GM12878 (cell line): ENCODE results near the gene ADGRL3. TPM values are rescaled to one million over a fixed set of nuclear protein-coding genes. Genes with fewer than 3 reads are reported as not detected.

Experiments used
- ATAC-seq: fragments of 200-7000 bp; cut with Tn5 transposase; 3 replicates; pipeline ENCODE4 v1.9.1; 2020; ENCODE audit warnings: mild to moderate bottlenecking, moderate library complexity
- BruUV-seq: library from RNA; stranded (reverse); fragments of 400-500 nt; replicated peaks from 2 replicates; lab custom pipeline; 2021; lab: Mats Ljungman, UMichigan
- CTCF ChIA-PET: fragments of 300-600 bp; sonication (Branson Sonifier 250); formaldehyde crosslinking; extraction: SDS; loops from one replicate; lab custom pipeline; 2021; ENCODE audit warnings: inconsistent platforms; lab: Yijun Ruan, JAX
- POLR2A ChIA-PET: fragments of 350-600 bp; formaldehyde crosslinking; extraction: SDS; loops from one replicate; lab custom pipeline; 2021; ENCODE audit warnings: inconsistent platforms; lab: Charles Lee
- RAD21 ChIA-PET: fragments of 300-600 bp; sonication (Branson Sonifier 250); formaldehyde crosslinking; loops from one replicate; lab custom pipeline; 2023; ENCODE audit warnings: antibody characterized with exemption; ENCODE audit not compliant: unreplicated experiment; lab: Charles Lee
- SMC1A ChIA-PET: fragments of 300-600 bp; sonication (Branson Sonifier 250); formaldehyde crosslinking; loops from one replicate; lab custom pipeline; 2023; ENCODE audit not compliant: unreplicated experiment, uncharacterized antibody; lab: Charles Lee
- DNase-seq: peaks from one replicate; pipeline ENCODE4 v3.0.0-alpha.2; 2011; ENCODE audit warnings: low read depth, low spot score
- FAIRE-seq: peaks from 3 replicates; lab custom pipeline; 2011; peaks lifted over from hg19 to GRCh38; lab: Jason Lieb, UNC
- H2AFZ ChIP-seq: 2 replicates; pipeline ENCODE4 v1.6.0; 2011; ENCODE audit warnings: low read depth, low read length, control low read depth; ENCODE audit not compliant: control insufficient read depth
- H3K27ac ChIP-seq: 2 replicates; pipeline ENCODE4 v1.5.1; 2011; ENCODE audit warnings: control low read depth; ENCODE audit not compliant: control insufficient read depth, insufficient read depth
- H3K27me3 ChIP-seq, 2 experiments: replicated peaks in 1 of 2; 2 replicates each; pipeline versions ENCODE4 v1.6.0 to v1.6.1; 2011; ENCODE audit warnings: low read length in 1 of 2; ENCODE audit not compliant: control insufficient read depth in 2 of 2, insufficient read depth in 2 of 2
- H3K36me3 ChIP-seq, 2 experiments: 2 replicates each; pipeline ENCODE4 v1.5.1; 2011; ENCODE audit warnings: low read length in 1 of 2; ENCODE audit not compliant: control insufficient read depth in 2 of 2, insufficient read depth in 2 of 2
- H3K4me1 ChIP-seq: 2 replicates; pipeline ENCODE4 v1.6.1; 2011; ENCODE audit warnings: mild to moderate bottlenecking, low read length, moderate library complexity, mixed read lengths; ENCODE audit not compliant: control insufficient read depth, insufficient read depth
- H3K4me2 ChIP-seq: 2 replicates; pipeline ENCODE4 v1.6.0; 2011; ENCODE audit warnings: control low read depth; ENCODE audit not compliant: control insufficient read depth, insufficient read depth
- H3K4me3 ChIP-seq: fragments of 200-600 bp; sonication (generic); 2 replicates; pipeline ENCODE4 v1.5.1; 2016
- H3K79me2 ChIP-seq: 2 replicates; pipeline ENCODE4 v1.6.0; 2011; ENCODE audit warnings: low read length; ENCODE audit not compliant: control insufficient read depth, insufficient read depth
- H3K9ac ChIP-seq: 2 replicates; pipeline ENCODE4 v1.8.0; 2011; ENCODE audit warnings: low read length, control low read depth, mixed read lengths; ENCODE audit not compliant: control insufficient read depth, insufficient read depth
- H3K9me3 ChIP-seq: replicated peaks from 3 replicates; pipeline ENCODE4 v1.5.1; 2011; ENCODE audit warnings: mild to moderate bottlenecking, low read length; ENCODE audit not compliant: control insufficient read depth, insufficient read depth
- H4K20me1 ChIP-seq: 2 replicates; pipeline ENCODE4 v1.6.0; 2011; ENCODE audit not compliant: control insufficient read depth, insufficient read depth
- DPF2 ChIP-seq: fragments of 450-650 bp; IDR thresholded peaks from 2 replicates; pipeline ENCODE4 v1.6.1; 2017; ENCODE audit warnings: mild to moderate bottlenecking
- MXI1 ChIP-seq: fragments of 150-350 bp; IDR thresholded peaks from 2 replicates; pipeline ENCODE4 v1.6.1; 2011; ENCODE audit warnings: low read depth, mild to moderate bottlenecking, inconsistent platforms, low read length, improper control_type of control experiment
- NFYA ChIP-seq: IDR thresholded peaks from 2 replicates; pipeline ENCODE4 v1.6.1; 2011; ENCODE audit warnings: low read depth, mild to moderate bottlenecking, low read length, improper control_type of control experiment, borderline replicate concordance
- SUPT20H ChIP-seq: IDR thresholded peaks from 2 replicates; pipeline ENCODE4 v1.6.1; 2011; ENCODE audit warnings: low read depth, mild to moderate bottlenecking, low read length, moderate library complexity, borderline replicate concordance; ENCODE audit not compliant: control insufficient read depth
- ZNF217 ChIP-seq: fragments of 450-650 bp; IDR thresholded peaks from 2 replicates; pipeline ENCODE4 v1.6.1; 2017; ENCODE audit warnings: antibody characterized with exemption, mild to moderate bottlenecking
- WGBS: methylation state at CpG from one replicate; pipeline ENCODE4 v1.1.6; 2016; ENCODE audit warnings: low lambda C conversion rate; ENCODE audit not compliant: insufficient replicate concordance, insufficient coverage; ENCODE audit errors: missing lambda C conversion rate; 5-methylcytosine and 5-hydroxymethylcytosine counted together
- in situ Hi-C: fragments of 300-500 bp; cut with MboI; formaldehyde crosslinking; loops from 9 replicates; pipeline ENCODE4 v1.14.3; 2018; ENCODE audit warnings: mixed read lengths
- intact Hi-C: fragments of 100-400 bp; cut with micrococcal nuclease; formaldehyde crosslinking; loops from one replicate; pipeline ENCODE4 v1.14.2; 2022; ENCODE audit not compliant: unreplicated experiment
- polyA plus RNA-seq, 11 experiments: library from polyadenylated mRNA; depleted of rRNA in 4 of 11; unstranded in 6 of 11; stranded (reverse) in 5 of 11; fragments of >200 nt; fragmentation: Nextera tagmentation in 4 of 11; fragmentation: Illumina TruSeq in 1 of 11; extraction: Ambion mirVana in 4 of 11; extraction: Trizol in 1 of 11; gene quantifications; 1 replicate in 1 of 11; 2 replicates in 10 of 11; pipeline versions ENCODE4 v1.2.1 to v1.2.3, GENCODE V29; 2011 to 2016; ENCODE audit warnings: inconsistent platforms in 2 of 11, missing spikeins in 2 of 11, low read depth in 1 of 11
- total RNA-seq, 4 experiments: library from RNA; depleted of rRNA in 3 of 4; stranded (reverse); fragments of >200 nt in 3 of 4; fragmentation: Illumina TruSeq in 1 of 4; extraction: Trizol in 1 of 4; gene quantifications; 2 replicates each; pipeline versions ENCODE4 v1.2.1 to v1.2.3, GENCODE V29; 2013 to 2021
- TF ChIP-seq, protein P1 (sequence below): fragments of 450-650 bp; IDR thresholded peaks from 2 replicates; pipeline ENCODE4 v1.6.1; 2018; ENCODE audit warnings: borderline replicate concordance, mild to moderate bottlenecking; ENCODE audit not compliant: partially characterized antibody

Gene ADGRL3
- total and polyA plus RNA-seq, 10 of the 15 experiments (the other 5 are each of a cell fraction or from before 2014, with no cell fraction given): 1.1 TPM; not detected in 9

DNA sequence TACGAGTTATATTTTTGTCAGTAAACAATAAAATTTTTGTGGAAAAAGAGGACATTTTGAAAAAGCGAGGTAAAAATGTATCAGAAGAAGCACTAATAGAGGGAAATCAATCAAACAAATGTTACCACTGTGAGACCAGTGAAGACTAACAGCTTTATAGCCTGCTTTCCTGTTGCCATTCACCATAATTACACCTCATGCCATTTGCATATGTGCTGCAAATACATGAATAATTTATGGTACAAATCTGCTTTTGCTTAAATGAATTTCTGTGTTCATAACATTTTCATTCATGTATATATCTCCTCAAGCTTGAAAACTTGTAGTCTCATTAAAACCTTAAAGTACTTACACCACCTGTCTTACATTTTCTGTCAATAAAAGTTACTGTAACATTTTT, 830.8 kb downstream of the ADGRL3 start:
- Histone ChIP-seq H4K20me1 (no peaks in the 10 kb centered on the region), H3K9me3 (no peaks in the 10 kb centered on the region), H3K27ac (no peak overlapping the region), H3K4me2 (no peak overlapping the region), H3K36me3 (no peaks in the 10 kb centered on the region), H3K27me3 (no peaks in the 10 kb centered on the region), H3K4me1 (no peaks in the 10 kb centered on the region), H2AFZ (no peak overlapping the region), H3K9ac (no peak overlapping the region), H3K79me2 (no peaks in the 10 kb centered on the region), H3K4me3 (no peak overlapping the region)
- ChIA-PET RAD21 (no interaction called here), POLR2A (no interaction called here), SMC1A (interaction anchor here (0.8 to 1.0 kb wide), 2 partner anchors 16 to 17 kb away, joined by 3 read pairs; no protein-coding TSS in a partner anchor)
- in situ Hi-C loops: no loop called here
- ATAC-seq (no peak), DNase-seq (no peak)
- 2% methylated on average over 2 of the region's 2 CpGs for WGBS
- BruUV-seq: no TSS peak
- intact Hi-C loops: no loop called here
- no peak for TF ChIP-seq SUPT20H
- TF ChIP-seq, protein P1, sequence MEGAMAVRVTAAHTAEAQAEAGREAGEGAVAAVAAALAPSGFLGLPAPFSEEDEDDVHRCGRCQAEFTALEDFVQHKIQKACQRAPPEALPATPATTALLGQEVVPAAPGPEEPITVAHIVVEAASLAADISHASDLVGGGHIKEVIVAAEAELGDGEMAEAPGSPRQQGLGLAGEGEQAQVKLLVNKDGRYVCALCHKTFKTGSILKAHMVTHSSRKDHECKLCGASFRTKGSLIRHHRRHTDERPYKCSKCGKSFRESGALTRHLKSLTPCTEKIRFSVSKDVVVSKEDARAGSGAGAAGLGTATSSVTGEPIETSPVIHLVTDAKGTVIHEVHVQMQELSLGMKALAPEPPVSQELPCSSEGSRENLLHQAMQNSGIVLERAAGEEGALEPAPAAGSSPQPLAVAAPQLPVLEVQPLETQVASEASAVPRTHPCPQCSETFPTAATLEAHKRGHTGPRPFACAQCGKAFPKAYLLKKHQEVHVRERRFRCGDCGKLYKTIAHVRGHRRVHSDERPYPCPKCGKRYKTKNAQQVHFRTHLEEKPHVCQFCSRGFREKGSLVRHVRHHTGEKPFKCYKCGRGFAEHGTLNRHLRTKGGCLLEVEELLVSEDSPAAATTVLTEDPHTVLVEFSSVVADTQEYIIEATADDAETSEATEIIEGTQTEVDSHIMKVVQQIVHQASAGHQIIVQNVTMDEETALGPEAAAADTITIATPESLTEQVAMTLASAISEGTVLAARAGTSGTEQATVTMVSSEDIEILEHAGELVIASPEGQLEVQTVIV: no peak
- no peak for TF ChIP-seq MXI1
- TF ChIP-seq ZNF217: no peak
- TF ChIP-seq DPF2: no peak
- no peak for TF ChIP-seq NFYA
- TF ChIP-seq, all 136 proteins: peak for 0
- CTCF ChIA-PET: no interaction called here
- FAIRE-seq: no peak
